ENCODE results near the gene NDUFA13.
A peak's percentile ranks its signal among the peaks of the same experiment; 100 is the strongest.

The NDUFA13 gene

DNA sequence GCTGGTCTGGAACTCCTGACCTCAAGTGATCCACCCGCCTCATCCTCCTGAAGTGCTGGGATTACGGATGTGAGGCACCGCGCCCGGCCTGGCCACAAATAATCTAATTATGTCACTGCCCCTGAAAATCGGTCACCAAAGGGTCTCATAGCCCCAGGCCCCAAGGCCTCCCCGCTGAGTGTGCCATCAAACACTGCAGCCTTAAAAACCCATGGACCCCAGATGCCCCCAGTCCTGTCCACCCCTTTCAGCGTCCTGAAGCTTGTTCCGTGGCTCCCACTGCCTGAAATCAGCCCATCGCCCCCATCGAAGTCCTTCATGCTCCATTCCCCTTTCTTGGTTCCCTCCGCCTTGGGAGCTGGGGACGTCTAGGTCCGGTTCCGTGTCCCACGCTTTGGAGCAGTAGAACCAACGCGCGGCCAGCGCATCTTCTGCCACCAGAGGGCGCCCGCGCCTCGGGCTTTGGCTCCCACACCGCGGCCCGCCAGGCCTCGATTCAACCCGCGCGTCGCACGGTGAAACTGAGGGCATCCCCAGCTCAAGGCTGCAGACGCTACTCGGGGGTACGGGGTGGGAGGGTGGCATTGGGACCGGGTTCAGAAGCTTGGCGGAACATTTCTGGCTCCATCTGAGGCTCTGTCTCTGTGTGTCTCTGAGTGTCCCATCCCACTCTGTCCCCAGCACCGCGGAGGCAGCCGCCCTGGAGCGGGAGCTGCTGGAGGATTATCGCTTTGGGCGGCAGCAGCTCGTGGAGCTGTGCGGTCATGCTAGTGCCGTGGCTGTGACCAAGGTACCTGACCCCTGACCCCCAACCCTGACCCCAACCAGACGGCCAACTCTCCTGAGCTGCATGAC lies 16.2 kb downstream of the NDUFA13 start:
- no peak overlapping the region for H3K4me3 ChIP-seq (ENCODE audit: low read length)
- H3K9me3 ChIP-seq (ENCODE audit: insufficient read depth, low read depth, low read length), result no peaks in the 10 kb centered on the region
- no peak overlapping the region for H3K9ac ChIP-seq (ENCODE audit: low read depth, low read length)
- H3K36me3 ChIP-seq (ENCODE audit: insufficient read depth, low read depth, low read length), result peaks cover 25% of the 10 kb centered on the region
- no peak overlapping the region for H3K27ac ChIP-seq (ENCODE audit: low read length)
- peaks cover 3% of the 10 kb centered on the region for H3K4me1 ChIP-seq (ENCODE audit: insufficient read depth, low read length)
- peaks cover 26% of the 10 kb centered on the region for H3K27me3 ChIP-seq (ENCODE audit: insufficient read depth, low read length)

DNA sequence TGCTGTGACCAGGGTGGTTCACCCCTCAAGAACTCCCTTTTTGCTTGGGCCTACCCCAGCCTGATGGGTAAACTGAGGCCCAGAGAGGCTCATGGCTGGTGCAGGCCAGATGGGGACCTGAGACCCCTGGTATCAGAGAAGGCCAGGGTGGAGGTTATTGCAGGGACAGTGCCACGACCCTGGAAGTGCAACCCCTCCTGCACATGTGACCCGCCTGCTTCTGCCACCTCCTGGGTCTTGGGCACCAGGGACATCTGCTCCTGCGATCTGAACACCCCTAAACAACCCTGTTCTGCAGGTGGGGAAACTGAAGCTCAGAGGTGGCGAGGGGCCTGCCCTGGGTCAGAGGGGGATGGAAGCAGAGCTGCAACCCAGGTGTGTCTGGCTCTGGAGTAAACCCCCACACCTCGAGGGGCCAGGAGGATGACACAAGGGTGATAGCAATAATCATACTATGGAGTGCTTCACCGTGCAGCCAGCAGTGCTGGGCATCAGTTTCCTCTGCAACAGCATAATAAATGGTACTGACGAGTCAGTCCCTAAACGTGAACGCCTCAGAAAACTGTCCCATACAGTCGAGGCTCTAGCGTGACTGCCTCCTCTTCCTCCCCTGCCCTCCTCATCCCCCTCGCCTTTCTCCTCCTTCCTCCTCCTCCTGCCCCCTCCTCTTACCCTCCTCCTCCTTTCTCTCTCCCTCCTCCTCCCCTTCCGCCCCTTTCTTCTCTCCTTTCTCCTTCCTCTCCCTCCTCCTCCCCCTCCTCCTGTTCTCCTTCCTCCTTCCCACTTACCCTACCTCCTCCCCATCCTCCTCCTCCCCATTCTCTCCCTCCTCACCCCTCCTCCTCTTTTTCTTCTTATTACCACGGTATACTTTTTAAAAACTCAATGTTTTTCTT lies 17.0 kb downstream of the NDUFA13 start:
- H3K4me1 ChIP-seq (ENCODE audit: insufficient read depth, low read length), result peaks cover 3% of the 10 kb centered on the region
- no peak overlapping the region for H3K9ac ChIP-seq (ENCODE audit: low read depth, low read length)
- H3K27ac ChIP-seq (ENCODE audit: low read length), result no peak overlapping the region

DNA sequence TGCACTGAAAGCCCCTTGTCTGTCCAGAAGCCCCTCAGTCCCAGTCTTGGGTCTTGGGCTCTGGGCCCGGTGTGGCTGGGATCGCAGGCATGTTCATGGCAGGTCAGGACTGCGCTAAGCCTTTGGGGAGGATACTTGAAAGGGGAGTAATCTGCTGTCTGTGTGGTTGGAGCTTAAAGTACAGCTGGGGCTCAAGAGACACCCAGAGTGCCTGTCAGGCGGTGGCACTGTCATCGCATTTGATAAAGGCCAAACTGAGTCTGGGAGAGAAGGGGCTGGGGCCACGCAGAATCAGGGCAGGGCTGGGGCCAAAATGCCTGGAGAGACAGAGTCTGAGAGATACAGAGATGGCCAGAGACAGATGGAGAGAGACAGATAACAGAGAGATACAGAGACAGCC lies 17.8 kb downstream of the NDUFA13 start:
- Histone ChIP-seq H3K36me3 (ENCODE audit: insufficient read depth, low read depth, low read length) (peaks cover 11% of the 10 kb centered on the region), H3K9ac (ENCODE audit: low read depth, low read length) (no peak overlapping the region), H3K27me3 (ENCODE audit: insufficient read depth, low read length) (peaks cover 43% of the 10 kb centered on the region), H3K27ac (ENCODE audit: low read length) (no peak overlapping the region), H3K4me1 (ENCODE audit: insufficient read depth, low read length) (peaks cover 3% of the 10 kb centered on the region), H3K9me3 (ENCODE audit: insufficient read depth, low read depth, low read length) (no peaks in the 10 kb centered on the region), H3K4me3 (ENCODE audit: low read length) (no peak overlapping the region)

More for the DNA sequence above, 17.0 kb downstream of the NDUFA13 start:
- Histone ChIP-seq H3K36me3 (ENCODE audit: insufficient read depth, low read depth, low read length) (peaks cover 16% of the 10 kb centered on the region), H3K27me3 (ENCODE audit: insufficient read depth, low read length) (peaks cover 35% of the 10 kb centered on the region), H3K4me3 (ENCODE audit: low read length) (no peak overlapping the region), H3K9me3 (ENCODE audit: insufficient read depth, low read depth, low read length) (no peaks in the 10 kb centered on the region)

DNA sequence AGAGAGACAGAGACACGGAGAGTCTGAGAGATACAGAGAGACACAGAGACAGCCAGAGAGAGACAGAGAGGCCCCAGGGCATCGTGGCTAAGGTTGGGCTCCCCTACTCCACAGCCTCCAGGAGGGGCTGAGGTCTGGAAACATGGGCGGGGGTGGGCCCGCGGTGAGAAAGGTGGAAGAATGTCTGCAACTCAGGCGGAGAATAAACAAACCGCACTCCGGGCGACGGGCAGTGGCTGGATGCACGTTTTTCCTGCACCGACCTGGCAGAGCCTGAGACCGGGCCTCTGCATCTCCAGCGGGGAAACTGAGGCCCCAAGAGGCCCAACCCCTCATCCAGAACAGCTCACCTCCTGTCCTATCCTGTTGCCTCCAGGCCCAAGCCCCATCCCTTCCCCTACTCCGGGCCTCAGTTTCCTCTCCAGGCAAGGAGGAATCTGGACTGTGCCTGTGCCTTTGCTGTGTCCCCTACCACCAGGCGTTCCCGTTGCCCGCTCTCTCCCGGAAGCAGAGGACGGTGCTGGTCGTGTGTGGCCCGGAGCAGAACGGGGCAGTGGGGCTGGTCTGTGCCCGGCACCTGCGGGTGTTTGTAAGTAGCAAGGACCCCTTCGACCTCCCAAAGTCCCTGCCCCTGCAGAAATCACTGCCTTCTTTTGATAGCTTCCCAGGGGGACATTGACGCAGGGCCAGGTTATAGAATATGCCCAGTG lies 18.7 kb downstream of the NDUFA13 start:
- Histone ChIP-seq H3K9me3 (ENCODE audit: insufficient read depth, low read depth, low read length) (no peaks in the 10 kb centered on the region), H3K36me3 (ENCODE audit: insufficient read depth, low read depth, low read length) (peaks cover 4% of the 10 kb centered on the region), H3K9ac (ENCODE audit: low read depth, low read length) (no peak overlapping the region), H3K27ac (ENCODE audit: low read length) (no peak overlapping the region), H3K4me1 (ENCODE audit: insufficient read depth, low read length) (peaks cover 2% of the 10 kb centered on the region), H3K4me3 (ENCODE audit: low read length) (no peak overlapping the region), H3K27me3 (ENCODE audit: insufficient read depth, low read length) (peaks cover 52% of the 10 kb centered on the region)

DNA sequence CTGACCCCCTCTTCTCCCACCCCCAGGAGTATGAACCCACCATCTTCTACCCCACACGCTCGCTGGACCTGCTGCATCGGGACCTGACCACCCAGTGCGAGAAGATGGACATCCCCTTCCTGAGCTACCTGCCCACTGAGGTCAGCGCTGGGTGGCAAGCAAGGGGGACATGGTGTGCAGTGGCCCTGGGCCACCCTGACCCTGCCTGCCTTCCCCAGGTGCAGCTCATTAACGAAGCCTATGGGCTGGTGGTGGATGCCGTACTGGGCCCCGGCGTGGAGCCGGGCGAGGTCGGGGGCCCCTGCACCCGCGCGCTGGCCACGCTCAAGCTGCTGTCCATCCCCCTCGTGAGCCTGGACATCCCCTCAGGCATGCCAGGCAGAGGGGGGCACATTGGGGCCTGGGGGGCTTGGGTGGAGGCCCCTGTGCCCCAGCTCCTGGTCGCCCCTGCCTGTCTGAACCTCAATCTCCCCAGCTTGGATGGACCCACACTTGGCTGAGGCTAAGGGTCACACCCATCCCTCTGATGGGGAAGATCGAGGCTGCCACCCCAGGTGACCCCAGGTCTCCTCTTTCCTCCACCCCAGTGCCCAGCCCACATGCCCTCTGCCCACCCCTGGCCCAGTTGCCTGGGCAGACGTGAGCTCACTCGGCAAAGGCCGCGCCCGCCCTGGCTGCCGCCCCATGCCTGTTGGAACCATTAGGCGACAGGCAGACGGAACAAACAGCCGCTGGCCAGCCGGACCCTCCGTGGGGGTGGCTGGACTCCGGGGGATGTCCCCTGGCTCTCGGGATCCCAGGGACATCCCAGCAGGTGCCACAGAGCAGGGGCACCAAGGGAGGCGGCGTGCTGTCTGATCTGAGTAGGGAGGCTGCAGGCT lies 19.5 kb downstream of the NDUFA13 start:
- no peak overlapping the region for H3K27ac ChIP-seq (ENCODE audit: low read length)
- no peaks in the 10 kb centered on the region for H3K36me3 ChIP-seq (ENCODE audit: insufficient read depth, low read depth, low read length)
- peaks cover 59% of the 10 kb centered on the region for H3K27me3 ChIP-seq (ENCODE audit: insufficient read depth, low read length)
- no peak overlapping the region for H3K9ac ChIP-seq (ENCODE audit: low read depth, low read length)
- H3K4me3 ChIP-seq (ENCODE audit: low read length), result no peak overlapping the region
- H3K9me3 ChIP-seq (ENCODE audit: insufficient read depth, low read depth, low read length), result no peaks in the 10 kb centered on the region
- no peaks in the 10 kb centered on the region for H3K4me1 ChIP-seq (ENCODE audit: insufficient read depth, low read length)

DNA sequence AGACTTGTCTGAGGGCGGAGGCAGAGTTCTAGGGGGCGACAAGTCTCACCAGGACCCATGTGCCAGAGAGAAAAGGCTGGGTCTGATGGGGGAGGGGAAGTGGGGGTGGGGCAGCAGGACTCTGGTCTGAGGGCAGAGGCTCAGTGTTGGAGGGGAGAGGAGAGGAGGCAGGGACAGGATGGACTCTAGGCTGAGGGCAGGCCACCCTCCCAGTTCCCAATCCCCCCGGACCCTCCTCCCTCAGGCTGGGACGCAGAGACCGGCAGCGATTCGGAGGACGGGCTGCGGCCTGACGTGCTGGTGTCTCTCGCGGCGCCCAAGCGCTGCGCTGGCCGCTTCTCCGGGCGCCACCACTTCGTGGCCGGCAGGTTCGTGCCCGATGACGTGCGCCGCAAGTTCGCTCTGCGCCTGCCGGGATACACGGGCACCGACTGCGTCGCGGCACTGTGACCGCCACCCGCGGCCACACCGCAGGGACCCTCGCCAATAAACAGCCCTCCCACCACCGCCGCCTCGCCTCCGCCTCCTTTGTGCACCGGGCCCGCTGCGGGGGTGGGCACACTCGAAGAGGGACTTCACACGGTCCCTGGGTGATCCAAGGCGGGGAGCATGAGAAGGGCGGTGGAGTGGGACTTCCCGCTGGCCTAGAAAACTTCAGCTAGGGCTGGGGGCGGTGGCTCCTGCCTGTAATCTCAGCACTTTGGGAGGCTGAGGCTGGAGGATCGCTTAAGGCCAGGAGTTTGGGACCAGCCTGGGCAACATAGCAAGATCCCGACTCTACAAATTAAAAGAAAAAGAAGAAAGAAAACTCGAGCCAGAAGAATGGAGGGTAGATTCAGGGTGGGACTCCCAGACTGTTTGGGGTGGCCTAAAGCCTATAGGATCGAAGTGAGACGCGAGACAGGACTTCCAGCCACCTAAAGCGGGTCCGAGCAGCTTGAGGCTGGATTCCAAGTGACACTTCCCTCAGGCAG lies 21.3 kb downstream of the NDUFA13 start:
- Histone ChIP-seq H3K9ac (ENCODE audit: low read depth, low read length) (no peak overlapping the region), H3K27ac (ENCODE audit: low read length) (no peak overlapping the region), H3K4me1 (ENCODE audit: insufficient read depth, low read length) (no peaks in the 10 kb centered on the region), H3K4me3 (ENCODE audit: low read length) (peak overlapping the region; percentile 63; the same call in 1 of the 2 replicates), H3K36me3 (ENCODE audit: insufficient read depth, low read depth, low read length) (no peaks in the 10 kb centered on the region), H3K9me3 (ENCODE audit: insufficient read depth, low read depth, low read length) (no peaks in the 10 kb centered on the region), H3K27me3 (ENCODE audit: insufficient read depth, low read length) (peaks cover 65% of the 10 kb centered on the region)

DNA sequence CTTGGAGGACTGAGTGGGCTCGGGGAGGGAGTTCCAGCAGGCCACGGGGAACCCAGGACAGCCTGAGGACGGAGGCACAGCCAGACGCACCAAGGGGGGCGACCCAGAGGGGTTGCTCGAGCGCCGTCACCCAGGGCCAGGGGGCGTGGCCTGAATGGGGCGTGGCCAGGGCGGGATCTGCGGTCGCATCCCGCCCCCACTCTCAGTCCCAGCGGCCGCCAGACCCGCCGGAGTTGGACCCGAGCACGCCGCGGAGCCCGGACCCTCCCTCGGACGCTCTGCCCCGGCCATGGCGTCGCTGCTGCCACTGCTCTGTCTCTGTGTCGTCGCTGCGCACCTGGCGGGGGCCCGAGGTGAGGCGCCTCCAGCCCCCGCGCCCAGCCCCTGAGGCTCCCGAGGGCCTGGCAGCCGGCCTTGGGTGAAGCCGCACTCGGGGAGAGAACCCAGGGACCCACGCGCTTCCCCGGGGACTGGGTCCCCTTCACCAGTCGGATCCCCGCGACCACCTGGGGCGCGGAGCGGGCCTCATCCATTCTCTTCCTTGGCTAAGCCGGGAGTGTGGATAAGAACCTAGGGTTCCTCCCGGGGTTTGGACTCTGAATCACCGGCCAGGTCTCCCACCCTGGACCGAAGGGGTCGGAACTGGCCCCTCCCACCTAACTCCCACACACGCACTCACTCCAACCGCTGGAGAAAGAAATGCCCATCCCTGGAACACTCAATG lies 22.2 kb downstream of the NDUFA13 start, which contains the start of gene CILP2:
Gene CILP2, plus strand, starts transcription at position 205 of the 724 bp plus-strand sequence. Its CDS starts 85 bp downstream, at position 290.
- no peaks in the 10 kb centered on the region for H3K9me3 ChIP-seq (ENCODE audit: insufficient read depth, low read depth, low read length)
- H3K36me3 ChIP-seq (ENCODE audit: insufficient read depth, low read depth, low read length), result no peaks in the 10 kb centered on the region
- H3K9ac ChIP-seq (ENCODE audit: low read depth, low read length), result no peak within 1 kb of the TSS
- no peak within 1 kb of the TSS for H3K27ac ChIP-seq (ENCODE audit: low read length)
- H3K27me3 ChIP-seq (ENCODE audit: insufficient read depth, low read length), result peaks cover 58% of the 10 kb centered on the region
- H3K4me3 ChIP-seq (ENCODE audit: low read length), result peak within 1 kb of the TSS; percentile 63; the same call in 1 of the 2 replicates
- H3K4me1 ChIP-seq (ENCODE audit: insufficient read depth, low read length), result no peaks in the 10 kb centered on the region

DNA sequence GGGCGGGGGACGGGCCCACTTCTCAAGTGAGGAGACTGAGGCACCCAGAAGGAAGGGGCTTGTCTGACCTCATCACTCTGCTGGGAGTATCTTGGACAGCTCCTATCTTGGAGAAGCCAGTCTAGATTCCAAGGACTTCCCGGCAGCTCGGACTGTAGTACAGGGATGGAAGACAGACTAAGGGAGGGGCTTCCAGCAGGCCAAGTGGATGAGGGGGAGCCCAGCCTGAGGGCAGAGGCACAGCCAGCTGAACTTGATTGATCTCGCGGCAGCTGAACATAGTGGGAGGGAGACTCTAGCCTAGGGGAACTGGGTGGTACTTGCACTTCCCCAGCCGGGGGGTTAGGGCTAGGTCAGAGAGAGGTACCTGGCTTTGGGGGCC lies 22.8 kb downstream of the NDUFA13 start:
- no peaks in the 10 kb centered on the region for H3K9me3 ChIP-seq (ENCODE audit: insufficient read depth, low read depth, low read length)
- no peak overlapping the region for H3K27ac ChIP-seq (ENCODE audit: low read length)
- peaks cover 52% of the 10 kb centered on the region for H3K27me3 ChIP-seq (ENCODE audit: insufficient read depth, low read length)
- H3K9ac ChIP-seq (ENCODE audit: low read depth, low read length), result no peak overlapping the region
- peak overlapping the region; percentile 63; the same call in 1 of the 2 replicates for H3K4me3 ChIP-seq (ENCODE audit: low read length)
- H3K4me1 ChIP-seq (ENCODE audit: insufficient read depth, low read length), result no peaks in the 10 kb centered on the region
- no peaks in the 10 kb centered on the region for H3K36me3 ChIP-seq (ENCODE audit: insufficient read depth, low read depth, low read length)

DNA sequence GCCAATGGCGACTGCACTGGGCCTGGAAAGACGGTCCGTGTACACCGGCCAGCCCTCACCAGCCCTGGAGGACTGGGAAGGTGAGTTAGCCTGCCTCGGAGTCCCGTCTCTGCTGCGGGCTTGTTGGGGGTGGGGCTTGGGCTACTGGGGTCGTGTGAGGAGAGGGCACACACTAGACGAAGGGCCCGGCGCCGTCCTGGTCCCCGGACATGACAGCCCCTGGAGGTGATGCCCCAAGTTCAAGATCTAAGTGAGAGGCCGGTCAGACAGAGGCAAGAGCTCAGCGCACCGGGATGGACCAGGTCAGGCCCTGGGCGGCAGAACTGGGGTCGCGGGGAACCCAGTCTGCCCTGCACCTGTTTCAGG lies 23.7 kb downstream of the NDUFA13 start:
- H3K9ac ChIP-seq (ENCODE audit: low read depth, low read length), result no peak overlapping the region
- H3K9me3 ChIP-seq (ENCODE audit: insufficient read depth, low read depth, low read length), result no peaks in the 10 kb centered on the region
- H3K27me3 ChIP-seq (ENCODE audit: insufficient read depth, low read length), result peaks cover 45% of the 10 kb centered on the region
- no peaks in the 10 kb centered on the region for H3K4me1 ChIP-seq (ENCODE audit: insufficient read depth, low read length)
- no peaks in the 10 kb centered on the region for H3K36me3 ChIP-seq (ENCODE audit: insufficient read depth, low read depth, low read length)
- H3K4me3 ChIP-seq (ENCODE audit: low read length), result no peak overlapping the region
- H3K27ac ChIP-seq (ENCODE audit: low read length), result no peak overlapping the region

Data from iPS-20b (cell line).